GM23338 (cell line): ENCODE measurements around the gene PTPRO. TPM values are rescaled to one million over a fixed set of nuclear protein-coding genes. Genes with fewer than 3 reads are reported as not detected.
A peak's percentile ranks its signal among the peaks of the same experiment; 100 is the strongest.

Source experiments
- ATAC-seq: fragments of 200-7000 bp; cut with Tn5 transposase; 3 replicates; pipeline ENCODE4 v1.9.1; 2020
- DNase-seq: peaks from one replicate; pipeline ENCODE4 v3.0.0-alpha.2; 2015; ENCODE audit warnings: low spot score
- H2AFZ ChIP-seq: fragments of 200-600 bp; sonication (generic); 2 replicates; pipeline ENCODE4 v1.8.0; 2016; ENCODE audit warnings: antibody characterized with exemption, mild to moderate bottlenecking, moderate library complexity
- H3F3A ChIP-seq: fragments of 200-600 bp; sonication (generic); replicated peaks from 2 replicates; pipeline ENCODE4 v1.8.0; 2017; ENCODE audit warnings: antibody characterized with exemption, mixed run types, low read depth
- H3K27ac ChIP-seq: fragments of 200-600 bp; sonication (generic); 2 replicates; pipeline ENCODE4 v1.6.1; 2016; ENCODE audit warnings: low read depth
- H3K27me3 ChIP-seq: fragments of 200-600 bp; sonication (generic); 2 replicates; pipeline ENCODE4 v1.8.0; 2016; ENCODE audit warnings: mild to moderate bottlenecking, mixed run types, moderate library complexity; ENCODE audit not compliant: insufficient read depth
- H3K36me3 ChIP-seq: fragments of 200-600 bp; sonication (generic); 2 replicates; pipeline ENCODE4 v1.8.0; 2016; ENCODE audit warnings: mild to moderate bottlenecking; ENCODE audit not compliant: insufficient read depth
- H3K4me1 ChIP-seq: fragments of 200-600 bp; sonication (generic); 2 replicates; pipeline ENCODE4 v1.8.0; 2016; ENCODE audit warnings: mild to moderate bottlenecking, moderate library complexity; ENCODE audit not compliant: insufficient read depth
- H3K4me2 ChIP-seq: fragments of 200-600 bp; sonication (generic); 2 replicates; pipeline ENCODE4 v1.7.1; 2017; ENCODE audit warnings: mixed run types
- H3K4me3 ChIP-seq: fragments of 200-600 bp; sonication (generic); 2 replicates; pipeline ENCODE4 v1.6.1; 2016; ENCODE audit warnings: mixed run types
- H3K79me2 ChIP-seq: fragments of 200-600 bp; sonication (generic); replicated peaks from 2 replicates; pipeline ENCODE4 v1.8.0; 2017; ENCODE audit warnings: mild to moderate bottlenecking; ENCODE audit not compliant: insufficient read depth
- H3K9me2 ChIP-seq: fragments of 200-600 bp; sonication (generic); 2 replicates; pipeline ENCODE4 v1.8.0; 2017; ENCODE audit not compliant: insufficient read depth
- H4K20me1 ChIP-seq: fragments of 200-600 bp; sonication (generic); replicated peaks from 2 replicates; pipeline ENCODE4 v1.8.0; 2017; ENCODE audit warnings: mild to moderate bottlenecking; ENCODE audit not compliant: insufficient read depth
- H3K27ac Mint-ChIP-seq: 2 replicates; pipeline ENCODE4 v1.8.0; 2020; ENCODE audit warnings: inconsistent platforms, mild to moderate bottlenecking, moderate library complexity, mixed read lengths
- H3K27me3 Mint-ChIP-seq: 3 replicates; pipeline ENCODE4 v1.8.0; 2022; ENCODE audit warnings: low read depth, mild to moderate bottlenecking, moderate library complexity, mixed read lengths, inconsistent platforms; ENCODE audit not compliant: insufficient read depth, poor library complexity
- H3K36me3 Mint-ChIP-seq: 3 replicates; pipeline ENCODE4 v1.8.0; 2021; ENCODE audit warnings: low read depth, mild to moderate bottlenecking, inconsistent platforms, moderate library complexity, mixed read lengths
- H3K4me1 Mint-ChIP-seq: 3 replicates; pipeline ENCODE4 v1.8.0; 2020; ENCODE audit warnings: mild to moderate bottlenecking, inconsistent platforms, mixed read lengths
- H3K4me3 Mint-ChIP-seq: 3 replicates; pipeline ENCODE4 v1.8.0; 2021; ENCODE audit warnings: moderate library complexity, mild to moderate bottlenecking, inconsistent platforms, mixed read lengths
- H3K9me3 Mint-ChIP-seq: 3 replicates; pipeline ENCODE4 v1.8.0; 2020; ENCODE audit warnings: moderate library complexity, mild to moderate bottlenecking, inconsistent platforms, mixed read lengths
- CTCF ChIP-seq, 2 experiments: fragments of 200-600 bp in 1 of 2; sonication (generic) in 1 of 2; conservative IDR thresholded peaks; 2 replicates each; pipeline versions ENCODE4 v1.5.1 to v1.6.1; 2016 to 2017; ENCODE audit warnings: antibody characterized with exemption in 2 of 2, low read depth in 2 of 2, mild to moderate bottlenecking in 2 of 2, moderate library complexity in 1 of 2
- NANOG ChIP-seq: IDR thresholded peaks from 2 replicates; pipeline ENCODE4 v1.6.1; 2016; ENCODE audit warnings: antibody characterized with exemption, borderline replicate concordance
- ZNF462 ChIP-seq: fragments of 250-450 bp; sonication (Bioruptor Pico); IDR thresholded peaks from 2 replicates; pipeline ENCODE4 v1.5.0; 2020; ENCODE audit warnings: mild to moderate bottlenecking, moderate library complexity
- polyA plus RNA-seq: library from polyadenylated mRNA; unstranded; fragments of >200 nt; fragmentation: Nextera tagmentation; extraction: Ambion mirVana; gene quantifications from 2 replicates; pipeline ENCODE4 v1.2.1, GENCODE V29; 2016
- total RNA-seq: library from RNA; depleted of rRNA; stranded (reverse); fragments of >200 nt; shearing (Covaris generic); gene quantifications from 2 replicates; pipeline ENCODE4 v1.2.3, GENCODE V29; 2014

Gene PTPRO
- total and polyA plus RNA-seq, 2 experiments from 2014 or later = 1.4 to 1.5 TPM

- TF ChIP-seq ZNF462 (CRISPR knock-in tag) = no peak
These were observed 105.6 kb downstream of the PTPRO start (continued) for GRCh38 chr12:15427913-15428312.

- Histone ChIP-seq H3K4me1 (peaks cover 18% of the 10 kb centered on the region), H3K79me2 (no peaks in the 10 kb centered on the region), H4K20me1 (no peaks in the 10 kb centered on the region), H2AFZ (no peak overlapping the region), H3K4me3 (no peak overlapping the region), H3K27ac (peak overlapping the region; percentile 29; the same call in 1 of the 2 replicates), H3K4me2 (peak overlapping the region; percentile 11), H3K27me3 (no peaks in the 10 kb centered on the region), H3K36me3 (no peaks in the 10 kb centered on the region), H3K9me2 (no peaks in the 10 kb centered on the region), H3F3A (no peaks in the 10 kb centered on the region)
- peak; percentile 77 for DNase-seq
- Mint-ChIP-seq H3K36me3 (no peaks in the 10 kb centered on the region), H3K4me1 (peaks cover 30% of the 10 kb centered on the region), H3K9me3 (no peaks in the 10 kb centered on the region), H3K4me3 (no peak overlapping the region), H3K27me3 (no peaks in the 10 kb centered on the region), H3K27ac (no peak overlapping the region; the same call in 1 of the 2 replicates)
- TF ChIP-seq CTCF (conservative IDR thresholded peaks at IDR 0.05; ENCODE audit: low read depth in 2 of 2) (0 out of 4 replicates have a peak, but pooled peaks of 1 of the 2 experiments have one; percentile 17), NANOG (no peak), ZNF462 (CRISPR knock-in tag) (peak; percentile 75)
- peak; percentile 73 for ATAC-seq
These were observed 106.3 kb downstream of the PTPRO start for GRCh38 chr12:15428632-15429031.
